ENCODE measurements around the gene TJP3.

- TF ChIP-seq CTCF (IDR thresholded peaks at IDR 0.05; ENCODE audit: poor library complexity, severe bottlenecking) = no peak
- no peak for TF ChIP-seq POLR2AphosphoS5 (IDR thresholded peaks at IDR 0.05)
- no peak for TF ChIP-seq SMC3 (conservative IDR thresholded peaks at IDR 0.05; ENCODE audit: poor library complexity)
- TF ChIP-seq EZH2 (IDR thresholded peaks at IDR 0.05; ENCODE audit: borderline replicate concordance, insufficient read depth, low read length, poor library complexity, severe bottlenecking) = no peak
- no peak for TF ChIP-seq REST (IDR thresholded peaks at IDR 0.05; ENCODE audit: borderline replicate concordance)
- TF ChIP-seq RAD21 (conservative IDR thresholded peaks at IDR 0.05) = no peak
Measured at GRCh38 chr19:3775374-3775711, 67.2 kb downstream of the TJP3 start.

All from neural cell (in vitro differentiated cells).